Fibroblast of upper back skin (primary cell): ENCODE results near the gene CARMIL1.
"Not testable (repeated sequence)": the region's sequence is repeated elsewhere in the genome, so short reads cannot be mapped to it uniquely, and the experiment has no call there.

Source experiments
- DNase-seq: peaks from one replicate; pipeline ENCODE4 v3.0.0-alpha.2; 2013

Gene CARMIL1

GRCh38 chr6:25585225-25585624, 306.1 kb downstream of the CARMIL1 start:
- no peak for DNase-seq

- not testable (repeated sequence) for DNase-seq
Observed at GRCh38 chr6:25586119-25586518, 306.9 kb downstream of the CARMIL1 start.

- no peak for DNase-seq
Observed at GRCh38 chr6:25586927-25587326, 307.8 kb downstream of the CARMIL1 start.

GRCh38 chr6:25590986-25591385, 311.8 kb downstream of the CARMIL1 start:
- no peak for DNase-seq

- DNase-seq: no peak
Observed at GRCh38 chr6:25596928-25597818, 318.0 kb downstream of the CARMIL1 start.

- DNase-seq: no peak
Observed at GRCh38 chr6:25599516-25600085, 320.4 kb downstream of the CARMIL1 start.

GRCh38 chr6:25601800-25602673, 322.9 kb downstream of the CARMIL1 start:
- DNase-seq: peak; percentile 62

- no peak for DNase-seq
Observed at GRCh38 chr6:25602674-25602982, 323.5 kb downstream of the CARMIL1 start.

- no peak for DNase-seq
Observed at GRCh38 chr6:25603251-25603650, 324.1 kb downstream of the CARMIL1 start.

- DNase-seq: no peak
Observed at GRCh38 chr6:25606151-25606550, 327.0 kb downstream of the CARMIL1 start.

- DNase-seq: no peak
Observed at GRCh38 chr6:25608558-25609174, 329.5 kb downstream of the CARMIL1 start.

- DNase-seq: no peak
Observed at GRCh38 chr6:25612666-25613065, 333.5 kb downstream of the CARMIL1 start.

- DNase-seq: no peak
Observed at GRCh38 chr6:25613415-25613814, 334.2 kb downstream of the CARMIL1 start.

GRCh38 chr6:25614052-25614451, 334.9 kb downstream of the CARMIL1 start:
- no peak for DNase-seq

- DNase-seq: no peak
Observed at GRCh38 chr6:25615471-25615870, 336.3 kb downstream of the CARMIL1 start.

- DNase-seq: no peak
Observed at GRCh38 chr6:25617997-25618396, 338.8 kb downstream of the CARMIL1 start.

- no peak for DNase-seq
Observed at GRCh38 chr6:25619217-25619616, 340.0 kb downstream of the CARMIL1 start.

- no peak for DNase-seq
Observed at GRCh38 chr6:25620391-25620790, 341.2 kb downstream of the CARMIL1 start.

- no peak for DNase-seq
Observed at GRCh38 chr6:25623065-25623464, 343.9 kb downstream of the CARMIL1 start.

- no peak for DNase-seq
Observed at GRCh38 chr6:25623879-25624278, 344.7 kb downstream of the CARMIL1 start.

GRCh38 chr6:25627001-25627400, 347.8 kb downstream of the CARMIL1 start:
- no peak for DNase-seq

- DNase-seq: no peak
Observed at GRCh38 chr6:25628471-25629197, 349.5 kb downstream of the CARMIL1 start.

GRCh38 chr6:25629198-25629576, 350.0 kb downstream of the CARMIL1 start:
- DNase-seq: no peak
